IMR-90 (cell line): ENCODE data around the gene TMCC1. TPM values are rescaled to one million over a fixed set of nuclear protein-coding genes. Genes with fewer than 3 reads are reported as not detected.

Source experiments
- ATAC-seq: fragments of 200-7000 bp; cut with Tn5 transposase; 2 replicates; pipeline ENCODE4 v1.9.1; 2020; ENCODE audit warnings: low read depth, mild to moderate bottlenecking, moderate library complexity
- BruUV-seq: library from RNA; stranded (reverse); fragments of 400-500 nt; replicated peaks from 2 replicates; lab custom pipeline; 2021; lab: Mats Ljungman, UMichigan
- CTCF ChIA-PET: fragments of 300-600 bp; formaldehyde crosslinking; extraction: SDS; loops from one replicate; lab custom pipeline; 2021; ENCODE audit warnings: antibody characterized with exemption; lab: Yijun Ruan, JAX
- POLR2A ChIA-PET: fragments of 300-600 bp; sonication (Branson Sonifier 250); formaldehyde crosslinking; loops from one replicate; lab custom pipeline; 2022; ENCODE audit warnings: antibody characterized with exemption; ENCODE audit not compliant: unreplicated experiment; lab: Charles Lee
- DNase-seq: peaks from one replicate; pipeline ENCODE4 v3.0.0; 2013
- H2AFZ ChIP-seq: replicated peaks from 2 replicates; pipeline ENCODE3; 2013; ENCODE audit warnings: low read length, mild to moderate bottlenecking; ENCODE audit not compliant: poor library complexity
- H2AK5ac ChIP-seq: 2 replicates; pipeline ENCODE4 v1.6.1; 2013; ENCODE audit warnings: low read depth, low read length, inconsistent platforms
- H2AK9ac ChIP-seq: replicated peaks from 2 replicates; pipeline ENCODE3; 2013; ENCODE audit warnings: mild to moderate bottlenecking, low read depth, low read length, moderate library complexity; ENCODE audit not compliant: poor library complexity
- H2BK120ac ChIP-seq: 2 replicates; pipeline ENCODE4 v1.6.1; 2013; ENCODE audit warnings: low read depth, low read length, inconsistent platforms
- H2BK15ac ChIP-seq: 3 replicates; pipeline ENCODE4 v1.6.1; 2013; ENCODE audit warnings: low read depth, low read length, inconsistent platforms
- H2BK20ac ChIP-seq: 2 replicates; pipeline ENCODE4 v1.6.1; 2013; ENCODE audit warnings: low read depth, mild to moderate bottlenecking, inconsistent platforms, low read length, moderate library complexity
- H2BK5ac ChIP-seq: 2 replicates; pipeline ENCODE4 v1.6.1; 2013; ENCODE audit warnings: mild to moderate bottlenecking, low read depth, low read length, inconsistent platforms; ENCODE audit not compliant: poor library complexity, severe bottlenecking
- H3K14ac ChIP-seq: replicated peaks from 2 replicates; pipeline ENCODE4 v1.6.1; 2013; ENCODE audit warnings: low read depth, low read length, inconsistent platforms
- H3K18ac ChIP-seq: 2 replicates; pipeline ENCODE4 v1.6.1; 2013; ENCODE audit warnings: low read depth, low read length, control low read depth
- H3K23ac ChIP-seq: 2 replicates; pipeline ENCODE4 v1.6.1; 2013; ENCODE audit warnings: low read depth, low read length, inconsistent platforms
- H3K27ac ChIP-seq: 2 replicates; pipeline ENCODE4 v1.5.1; 2013; ENCODE audit warnings: mild to moderate bottlenecking, control low read depth, low read length; ENCODE audit not compliant: insufficient read depth
- H3K27me3 ChIP-seq: 2 replicates; pipeline ENCODE4 v1.6.1; 2013; ENCODE audit warnings: low read length; ENCODE audit not compliant: control insufficient read depth, insufficient read depth
- H3K36me3 ChIP-seq: 2 replicates; pipeline ENCODE4 v1.6.1; 2013; ENCODE audit warnings: low read length, mixed read lengths; ENCODE audit not compliant: control insufficient read depth, insufficient read depth
- H3K4ac ChIP-seq: 2 replicates; pipeline ENCODE4 v1.6.1; 2013; ENCODE audit warnings: low read depth, low read length, inconsistent platforms
- H3K4me1 ChIP-seq: 2 replicates; pipeline ENCODE4 v1.6.1; 2013; ENCODE audit warnings: low read length, mixed read lengths; ENCODE audit not compliant: control insufficient read depth, insufficient read depth
- H3K4me2 ChIP-seq: 2 replicates; pipeline ENCODE4 v1.6.1; 2013; ENCODE audit warnings: low read depth, mild to moderate bottlenecking, control low read depth, low read length, moderate library complexity
- H3K4me3 ChIP-seq: 2 replicates; pipeline ENCODE4 v1.5.1; 2013; ENCODE audit warnings: low read depth, mild to moderate bottlenecking, control low read depth, low read length, moderate library complexity; ENCODE audit not compliant: insufficient read depth
- H3K56ac ChIP-seq: 2 replicates; pipeline ENCODE4 v1.6.1; 2013; ENCODE audit warnings: low read length, inconsistent platforms; ENCODE audit not compliant: insufficient read depth; ENCODE audit errors: extremely low read depth
- H3K79me1 ChIP-seq, 2 experiments: 2 replicates each; pipeline ENCODE4 v1.6.1; 2013; ENCODE audit warnings: low read length in 2 of 2, inconsistent platforms in 1 of 2, low read depth in 1 of 2
- H3K9ac ChIP-seq: 2 replicates; pipeline ENCODE4 v1.6.1; 2013; ENCODE audit warnings: low read depth, low read length, control low read depth
- H3K9me1 ChIP-seq: 2 replicates; pipeline ENCODE4 v1.6.1; 2013; ENCODE audit warnings: low read length, inconsistent platforms; ENCODE audit not compliant: insufficient read depth
- H3K9me3 ChIP-seq: 2 replicates; pipeline ENCODE4 v1.6.1; 2013; ENCODE audit warnings: low read length; ENCODE audit not compliant: control insufficient read depth, insufficient read depth
- H4K20me1 ChIP-seq: 2 replicates; pipeline ENCODE4 v1.6.1; 2013; ENCODE audit warnings: low read length, inconsistent platforms; ENCODE audit not compliant: insufficient read depth
- H4K5ac ChIP-seq: 2 replicates; pipeline ENCODE4 v1.6.1; 2013; ENCODE audit warnings: mild to moderate bottlenecking, low read depth, low read length, control low read depth
- H4K8ac ChIP-seq, 2 experiments: 2 replicates each; pipeline ENCODE4 v1.6.1; 2013; ENCODE audit warnings: low read depth in 2 of 2, low read length in 2 of 2, control low read depth in 1 of 2, inconsistent platforms in 1 of 2
- H4K91ac ChIP-seq: 2 replicates; pipeline ENCODE4 v1.6.1; 2013; ENCODE audit warnings: low read depth, low read length, inconsistent platforms; ENCODE audit not compliant: insufficient read depth
- CEBPB ChIP-seq: IDR thresholded peaks from 2 replicates; pipeline ENCODE4 v1.6.1; 2012; ENCODE audit warnings: low read depth, low read length, improper control_type of control experiment
- CHD1 ChIP-seq: IDR thresholded peaks from 2 replicates; pipeline ENCODE4 v1.6.1; 2012; ENCODE audit warnings: low read depth, low read length, improper control_type of control experiment
- MXI1 ChIP-seq: IDR thresholded peaks from 2 replicates; pipeline ENCODE4 v1.6.1; 2012; ENCODE audit warnings: low read depth, mild to moderate bottlenecking, low read length, moderate library complexity, borderline replicate concordance
- NFE2L2 ChIP-seq: fragments of 150-350 bp; IDR thresholded peaks from 2 replicates; pipeline ENCODE4 v1.6.1; 2016; ENCODE audit warnings: low read depth, mild to moderate bottlenecking, low read length
- RAD21 ChIP-seq: IDR thresholded peaks from 2 replicates; pipeline ENCODE4 v1.6.1; 2012; ENCODE audit warnings: low read length, improper control_type of control experiment
- SMC3 ChIP-seq: fragments of 150-350 bp; IDR thresholded peaks from 2 replicates; pipeline ENCODE4 v1.6.1; 2016; ENCODE audit warnings: low read depth, mild to moderate bottlenecking, antibody characterized with exemption, low read length, moderate library complexity
- WGBS, 2 experiments: methylation state at CpG; one replicate each; pipeline versions ENCODE4 v1.1.5 to v1.1.7; 2013; ENCODE audit warnings: missing lambda C conversion rate in 2 of 2; ENCODE audit not compliant: insufficient read length in 1 of 2; ENCODE audit errors: extremely low coverage in 2 of 2; 5-methylcytosine and 5-hydroxymethylcytosine counted together
- dilution Hi-C: fragments of 300-500 bp; cut with HindIII; formaldehyde crosslinking; loops from one replicate; pipeline ENCODE4 v1.14.3; 2018; ENCODE audit warnings: low sequenced_read_pairs; ENCODE audit not compliant: unreplicated experiment
- in situ Hi-C: fragments of 300-500 bp; cut with MboI; formaldehyde crosslinking; loops from 3 replicates; pipeline ENCODE4 v1.14.3; 2019; ENCODE audit warnings: low sequenced_read_pairs, inconsistent platforms, mixed read lengths
- intact Hi-C: fragments of 100-400 bp; cut with micrococcal nuclease; formaldehyde crosslinking; loops from 2 replicates; pipeline ENCODE4 v1.10.0; 2022
- polyA plus RNA-seq, 3 experiments: library from polyadenylated mRNA; depleted of rRNA; stranded (reverse); fragments of >200 nt; gene quantifications; 2 replicates each; pipeline ENCODE4 v1.2.3, GENCODE V29; 2012; ENCODE audit warnings: low replicate concordance in 1 of 3
- total RNA-seq: library from RNA; depleted of rRNA; stranded (reverse); fragments of >200 nt; gene quantifications from 2 replicates; pipeline ENCODE4 v1.2.3, GENCODE V29; 2012
- TF ChIP-seq, protein P1 (sequence below): conservative IDR thresholded peaks from 2 replicates; pipeline ENCODE4 v1.5.1; 2012; ENCODE audit warnings: mild to moderate bottlenecking, low read depth, low read length, improper control_type of control experiment
- TF ChIP-seq, protein P2 (sequence below): fragments of 150-350 bp; IDR thresholded peaks from 2 replicates; pipeline ENCODE4 v1.6.1; 2016; ENCODE audit warnings: low read depth, mild to moderate bottlenecking, low read length, moderate library complexity, borderline replicate concordance
- TF ChIP-seq, protein P3 (sequence below): fragments of 150-350 bp; IDR thresholded peaks from 2 replicates; pipeline ENCODE4 v1.6.1; 2017; ENCODE audit warnings: mild to moderate bottlenecking, antibody characterized with exemption, low read length, low read depth

TMCC1 gene
- total and polyA plus RNA-seq, 2 of the 4 experiments (the other 2 are of a cell fraction): 5.0 to 7.3 TPM

DNA sequence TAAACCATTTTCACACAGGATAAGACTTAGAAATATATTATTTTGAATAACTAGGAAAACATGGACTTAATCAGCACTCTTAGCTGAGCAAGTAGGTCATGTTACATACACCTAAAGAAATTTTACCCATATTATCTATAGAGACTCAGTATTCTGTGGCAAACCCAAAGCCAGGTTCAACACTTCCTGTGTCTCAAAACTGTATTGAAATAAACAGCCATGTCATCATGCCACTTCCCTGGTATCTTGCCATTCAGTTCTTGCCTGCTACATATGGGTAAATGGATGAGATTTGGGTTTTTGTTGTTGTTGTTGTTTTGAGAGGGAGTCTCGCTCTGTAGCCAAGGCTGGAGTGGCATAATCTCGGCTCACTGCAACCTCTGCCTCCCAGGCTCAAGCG, 145.5 kb downstream of the TMCC1 start:
- Histone ChIP-seq H3K23ac (no peak overlapping the region), H4K5ac (no peak overlapping the region), H3K56ac (no peak overlapping the region), H3K14ac (no peak overlapping the region), H3K9ac (no peak overlapping the region), H3K79me1 (peaks cover 0 to 7% of the 10 kb centered on the region in 2 experiments; a peak in 2 of 4 replicates), H2AK9ac (no peak overlapping the region), H2BK20ac (no peak overlapping the region), H2BK120ac (no peak overlapping the region), H2BK15ac (no peak overlapping the region), H3K4me2 (no peak overlapping the region), H3K4me1 (peaks cover 3% of the 10 kb centered on the region; the same call in 1 of the 2 replicates), H3K27me3 (no peaks in the 10 kb centered on the region), H2AK5ac (no peak overlapping the region), H3K9me1 (no peaks in the 10 kb centered on the region), H3K18ac (no peak overlapping the region), H3K4me3 (no peak overlapping the region), H3K9me3 (peaks cover 4% of the 10 kb centered on the region), H3K36me3 (no peaks in the 10 kb centered on the region), H2BK5ac (no peak overlapping the region), H3K27ac (no peak overlapping the region), H4K91ac (no peak overlapping the region), H4K20me1 (no peaks in the 10 kb centered on the region), H4K8ac (no peak overlapping the region), H2AFZ (no peak overlapping the region), H3K4ac (no peak overlapping the region)
- DNase-seq (no peak), ATAC-seq (no peak)
- intact Hi-C loops (no loop called here), dilution Hi-C loops (no loop called here), in situ Hi-C loops (no loop called here)
- ChIA-PET CTCF (no interaction called here), POLR2A (no interaction called here)
- no CpG with 5 or more reads among the region's 3 CpGs for WGBS, 2 experiments
- TF ChIP-seq CHD1 (no peak), MXI1 (no peak), SMC3 (no peak), RAD21 (no peak), CEBPB (no peak), NFE2L2 (no peak)
- TF ChIP-seq, protein P1, sequence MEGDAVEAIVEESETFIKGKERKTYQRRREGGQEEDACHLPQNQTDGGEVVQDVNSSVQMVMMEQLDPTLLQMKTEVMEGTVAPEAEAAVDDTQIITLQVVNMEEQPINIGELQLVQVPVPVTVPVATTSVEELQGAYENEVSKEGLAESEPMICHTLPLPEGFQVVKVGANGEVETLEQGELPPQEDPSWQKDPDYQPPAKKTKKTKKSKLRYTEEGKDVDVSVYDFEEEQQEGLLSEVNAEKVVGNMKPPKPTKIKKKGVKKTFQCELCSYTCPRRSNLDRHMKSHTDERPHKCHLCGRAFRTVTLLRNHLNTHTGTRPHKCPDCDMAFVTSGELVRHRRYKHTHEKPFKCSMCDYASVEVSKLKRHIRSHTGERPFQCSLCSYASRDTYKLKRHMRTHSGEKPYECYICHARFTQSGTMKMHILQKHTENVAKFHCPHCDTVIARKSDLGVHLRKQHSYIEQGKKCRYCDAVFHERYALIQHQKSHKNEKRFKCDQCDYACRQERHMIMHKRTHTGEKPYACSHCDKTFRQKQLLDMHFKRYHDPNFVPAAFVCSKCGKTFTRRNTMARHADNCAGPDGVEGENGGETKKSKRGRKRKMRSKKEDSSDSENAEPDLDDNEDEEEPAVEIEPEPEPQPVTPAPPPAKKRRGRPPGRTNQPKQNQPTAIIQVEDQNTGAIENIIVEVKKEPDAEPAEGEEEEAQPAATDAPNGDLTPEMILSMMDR: no peak
- TF ChIP-seq, protein P2, sequence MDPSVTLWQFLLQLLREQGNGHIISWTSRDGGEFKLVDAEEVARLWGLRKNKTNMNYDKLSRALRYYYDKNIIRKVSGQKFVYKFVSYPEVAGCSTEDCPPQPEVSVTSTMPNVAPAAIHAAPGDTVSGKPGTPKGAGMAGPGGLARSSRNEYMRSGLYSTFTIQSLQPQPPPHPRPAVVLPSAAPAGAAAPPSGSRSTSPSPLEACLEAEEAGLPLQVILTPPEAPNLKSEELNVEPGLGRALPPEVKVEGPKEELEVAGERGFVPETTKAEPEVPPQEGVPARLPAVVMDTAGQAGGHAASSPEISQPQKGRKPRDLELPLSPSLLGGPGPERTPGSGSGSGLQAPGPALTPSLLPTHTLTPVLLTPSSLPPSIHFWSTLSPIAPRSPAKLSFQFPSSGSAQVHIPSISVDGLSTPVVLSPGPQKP: no peak
- TF ChIP-seq, protein P3, sequence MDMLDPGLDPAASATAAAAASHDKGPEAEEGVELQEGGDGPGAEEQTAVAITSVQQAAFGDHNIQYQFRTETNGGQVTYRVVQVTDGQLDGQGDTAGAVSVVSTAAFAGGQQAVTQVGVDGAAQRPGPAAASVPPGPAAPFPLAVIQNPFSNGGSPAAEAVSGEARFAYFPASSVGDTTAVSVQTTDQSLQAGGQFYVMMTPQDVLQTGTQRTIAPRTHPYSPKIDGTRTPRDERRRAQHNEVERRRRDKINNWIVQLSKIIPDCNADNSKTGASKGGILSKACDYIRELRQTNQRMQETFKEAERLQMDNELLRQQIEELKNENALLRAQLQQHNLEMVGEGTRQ: no peak
- BruUV-seq: no TSS peak
